ENCODE results near the gene ZNF77.
"Not testable (repeated sequence)": the region's sequence is repeated elsewhere in the genome, so short reads cannot be mapped to it uniquely, and the experiment has no call there.

ZNF77 gene

GRCh38 chr19:2944775-2945574, at the start of gene ZNF77:
TSS of gene ZNF77 (minus strand) at chr19:2944971. CDS start at chr19:2944840, 131 bp downstream.
- peak; percentile 99 for DNase-seq

DNA sequence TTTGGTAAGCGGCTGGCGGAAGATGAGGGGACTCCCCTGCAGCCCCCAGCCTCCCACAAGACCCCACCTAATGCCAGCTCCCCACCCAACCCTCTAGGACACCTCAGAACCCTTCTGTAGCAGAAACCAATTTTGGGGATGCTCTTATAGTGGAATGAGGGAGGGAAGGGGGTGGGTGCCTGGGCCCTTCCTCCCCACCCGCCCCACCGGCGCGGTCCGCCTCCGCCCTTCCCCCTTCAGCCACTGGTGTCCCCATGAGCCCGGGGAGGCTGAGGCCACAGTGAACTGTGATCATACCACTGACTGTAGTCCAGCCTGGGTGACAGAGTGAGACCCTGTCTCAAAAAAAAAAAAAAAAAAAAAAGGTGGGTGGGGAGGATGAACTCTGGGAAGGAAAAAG, 48.8 kb upstream of the ZNF77 start:
- DNase-seq = no peak

GRCh38 chr19:2992958-2993357, 48.2 kb upstream of the ZNF77 start:
- no peak for DNase-seq

GRCh38 chr19:2992333-2992732, 47.6 kb upstream of the ZNF77 start:
- not testable (repeated sequence) for DNase-seq

DNA sequence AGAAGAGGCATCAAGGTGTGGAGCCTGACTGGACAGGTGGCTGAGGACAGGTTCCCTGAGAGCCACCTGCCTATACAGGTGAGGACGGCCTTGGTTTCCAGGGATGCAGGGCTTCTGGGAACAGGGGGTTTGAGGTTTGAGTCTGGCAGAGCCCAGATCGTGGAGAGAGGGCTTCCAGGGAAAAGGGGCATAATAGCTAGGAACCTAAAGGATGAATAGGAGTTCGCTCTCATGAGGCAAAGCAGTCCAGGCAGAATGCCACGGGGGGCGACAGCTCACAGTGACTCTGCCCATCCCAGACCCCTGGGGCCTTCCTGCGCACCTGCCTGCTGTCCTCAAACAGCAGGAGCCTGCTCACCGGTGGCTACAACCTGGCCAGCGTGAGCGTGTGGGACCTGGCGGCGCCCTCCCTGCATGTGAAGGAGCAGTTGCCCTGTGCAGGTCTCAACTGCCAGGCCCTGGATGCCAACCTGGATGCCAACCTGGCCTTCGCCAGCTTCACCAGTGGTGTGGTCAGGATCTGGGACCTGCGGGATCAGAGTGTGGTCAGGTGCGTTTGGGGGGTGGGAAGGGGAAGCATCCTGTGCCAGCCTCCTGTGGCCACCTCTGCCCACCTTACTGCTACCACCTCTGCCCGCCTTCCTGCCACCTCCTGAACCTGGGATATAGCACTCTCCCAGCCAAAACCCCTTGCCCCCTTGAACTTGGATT, 44.6 kb upstream of the ZNF77 start:
- no peak for DNase-seq

DNA sequence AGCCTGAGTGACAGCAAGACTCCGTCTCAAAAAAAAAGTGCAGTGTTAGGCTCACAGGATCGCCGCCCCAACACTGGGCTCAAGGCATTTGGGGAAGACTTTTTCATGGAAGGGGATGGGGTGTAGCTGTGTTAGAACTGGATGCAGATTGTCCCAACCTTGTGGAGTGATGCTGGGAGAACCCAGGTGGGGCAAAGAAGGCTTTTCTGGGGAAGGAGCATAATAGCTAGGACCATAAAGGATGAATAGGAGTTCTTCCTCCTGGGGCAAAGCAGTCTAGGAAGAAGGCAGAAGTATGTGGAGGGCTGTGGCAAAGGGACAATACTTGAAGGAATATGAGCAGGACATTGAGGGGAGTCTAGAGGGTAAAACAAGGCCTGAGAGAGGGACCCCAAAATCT, 43.8 kb upstream of the ZNF77 start:
- no peak for DNase-seq

DNA sequence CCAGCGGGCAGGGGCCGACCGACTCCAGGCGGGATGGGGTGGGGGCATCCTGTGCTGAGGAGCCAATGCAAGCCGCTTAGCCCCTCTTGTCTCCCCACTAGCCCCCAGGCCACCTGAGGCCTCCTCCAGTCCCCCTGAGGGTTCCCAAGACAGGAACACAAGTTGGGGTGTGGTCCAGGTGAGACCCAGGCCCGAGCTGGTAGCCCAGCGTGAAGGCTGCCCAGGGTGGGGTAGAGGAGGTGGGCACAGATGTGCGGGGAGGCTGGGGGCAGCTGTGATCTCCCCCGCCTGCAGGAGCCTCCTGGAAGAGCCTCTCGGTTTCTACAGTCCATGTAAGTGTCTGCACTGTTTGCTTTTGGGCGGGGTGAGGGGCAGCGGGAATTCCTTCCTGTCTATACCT, 43.0 kb upstream of the ZNF77 start:
- no peak for DNase-seq

GRCh38 chr19:2986951-2987524, 42.3 kb upstream of the ZNF77 start:
- peak; percentile 77 for DNase-seq

DNA sequence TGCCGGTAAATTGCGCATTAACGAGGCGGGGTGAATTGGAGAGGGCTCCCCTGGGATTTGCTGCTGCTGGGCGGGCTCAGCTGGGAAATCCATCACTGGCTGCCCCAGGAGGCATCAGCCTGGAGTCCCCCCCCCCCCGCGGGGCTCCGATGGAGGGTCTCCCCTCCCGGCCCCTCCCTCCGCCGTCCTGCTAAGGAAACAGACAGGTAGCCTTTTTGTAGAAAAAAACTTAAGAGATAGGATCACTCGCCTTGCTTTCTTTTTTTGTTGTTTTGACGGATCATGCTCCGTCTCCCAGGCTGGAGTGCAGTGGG, 39.4 kb upstream of the ZNF77 start:
- DNase-seq = no peak

DNA sequence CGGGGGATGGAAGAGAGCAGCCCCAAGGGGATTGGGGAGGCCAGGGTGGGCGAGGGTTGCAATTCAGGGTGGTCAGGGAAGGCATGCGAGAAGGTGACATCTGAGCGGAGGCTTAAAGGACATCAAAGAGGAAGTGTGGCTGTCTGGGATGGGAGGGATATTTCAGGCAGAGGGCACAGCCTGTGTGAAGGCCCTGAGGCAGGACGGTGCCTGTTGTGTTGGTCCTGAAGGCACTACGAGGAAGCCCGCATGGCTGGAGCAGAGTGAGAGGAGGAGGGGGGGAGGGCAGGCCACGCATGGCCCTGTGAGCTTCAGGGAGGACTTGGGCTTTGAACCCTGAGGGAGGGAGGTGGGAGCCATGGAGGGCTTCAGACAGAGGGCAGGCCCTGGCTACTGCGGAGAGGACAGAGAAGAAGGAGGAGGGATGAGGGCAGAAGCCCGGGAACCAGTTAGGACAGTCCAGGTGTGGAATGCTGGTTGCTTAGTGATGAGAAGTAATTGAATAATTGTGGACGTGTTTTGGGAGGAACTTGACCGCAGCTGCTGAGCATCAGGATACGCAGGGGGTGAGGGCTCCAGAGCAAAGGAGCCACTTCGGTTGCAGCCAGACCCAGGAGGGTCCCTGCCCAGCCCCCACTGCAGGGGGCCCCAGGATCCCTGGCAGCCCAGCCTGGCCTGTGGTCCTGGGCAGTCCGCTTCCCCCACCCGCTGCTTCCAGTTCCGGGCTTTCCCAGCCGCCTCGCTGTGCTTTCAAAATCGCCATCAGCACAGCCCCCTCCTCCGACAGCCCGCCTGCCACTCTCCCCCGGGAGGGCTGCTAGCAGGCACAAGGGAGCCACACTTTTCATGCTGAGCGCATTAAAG, 38.8 kb upstream of the ZNF77 start:
- peak; percentile 97 for DNase-seq

GRCh38 chr19:2982983-2983350, 38.2 kb upstream of the ZNF77 start:
- DNase-seq = peak; percentile 96

DNA sequence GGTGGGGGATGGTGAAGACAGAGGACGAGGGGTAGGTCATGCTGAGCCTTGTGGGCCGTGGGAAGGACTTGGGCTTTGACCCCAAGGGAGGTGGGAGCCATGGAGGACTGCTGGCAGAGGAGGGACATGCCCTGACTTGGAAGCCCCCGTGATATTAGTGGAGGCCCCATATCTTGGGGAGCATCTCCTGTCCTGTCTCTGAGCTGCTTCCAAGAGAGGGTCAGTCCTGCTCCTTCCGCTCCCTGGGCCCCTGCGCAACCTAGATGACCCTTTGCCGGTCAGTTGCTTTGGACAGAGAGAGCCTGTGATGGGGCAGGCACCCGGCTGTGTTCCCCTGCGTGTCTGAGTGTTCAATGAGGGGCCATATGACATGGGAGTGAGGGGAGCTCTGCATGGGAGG, 37.8 kb upstream of the ZNF77 start:
- no peak for DNase-seq

- DNase-seq = no peak
These were observed 37.1 kb upstream of the ZNF77 start for GRCh38 chr19:2981898-2982297.

GRCh38 chr19:2978772-2979171, 34.0 kb upstream of the ZNF77 start:
- no peak for DNase-seq

- DNase-seq = no peak
These were observed 33.5 kb upstream of the ZNF77 start for GRCh38 chr19:2978166-2978767.

DNA sequence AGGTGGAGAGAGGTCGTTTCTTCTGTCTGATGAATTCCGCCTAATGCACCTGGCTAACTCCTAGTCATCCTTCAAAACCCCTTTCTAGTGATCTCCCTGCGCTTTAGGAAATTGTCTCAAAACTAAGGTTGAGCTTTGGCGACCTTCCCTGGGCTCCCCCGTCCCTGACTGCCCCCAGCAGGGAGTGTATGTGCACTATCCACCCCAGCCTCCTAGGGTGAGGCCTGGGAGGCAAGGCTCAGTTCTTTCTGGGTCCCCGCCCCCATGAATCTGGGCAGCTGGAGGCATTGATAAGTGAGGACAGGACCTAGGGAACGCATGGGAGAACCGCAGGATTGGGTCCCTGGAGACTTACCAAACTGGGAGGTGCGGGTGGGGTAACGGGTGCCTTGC, 33.0 kb upstream of the ZNF77 start:
- no peak for DNase-seq

GRCh38 chr19:2977001-2977745, 32.4 kb upstream of the ZNF77 start, which contains the start of gene TLE6:
TSS of gene TLE6 (plus strand) at chr19:2977564. CDS start at chr19:2978234, 670 bp downstream.
- DNase-seq = peak; percentile 96

DNA sequence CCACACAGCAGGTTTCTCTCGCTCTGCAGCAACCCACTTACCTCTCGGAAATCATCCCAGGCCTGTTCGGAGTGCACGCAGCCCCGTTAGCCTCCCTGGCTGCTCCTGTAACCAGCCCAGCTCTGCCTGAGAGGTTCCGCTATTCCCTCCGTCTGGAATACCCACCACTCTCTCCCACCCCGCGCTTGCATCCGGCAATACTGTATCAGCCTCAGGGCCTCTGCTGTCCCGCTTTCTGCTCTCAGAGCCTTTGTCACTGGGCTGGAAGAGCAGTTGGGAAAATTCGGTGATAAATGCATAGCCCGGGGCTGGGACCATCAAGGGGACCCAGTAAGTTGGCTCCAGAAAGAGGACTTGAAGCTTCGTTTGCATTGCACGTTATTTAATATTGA, 31.8 kb upstream of the ZNF77 start:
- peak; percentile 55 for DNase-seq

DNA sequence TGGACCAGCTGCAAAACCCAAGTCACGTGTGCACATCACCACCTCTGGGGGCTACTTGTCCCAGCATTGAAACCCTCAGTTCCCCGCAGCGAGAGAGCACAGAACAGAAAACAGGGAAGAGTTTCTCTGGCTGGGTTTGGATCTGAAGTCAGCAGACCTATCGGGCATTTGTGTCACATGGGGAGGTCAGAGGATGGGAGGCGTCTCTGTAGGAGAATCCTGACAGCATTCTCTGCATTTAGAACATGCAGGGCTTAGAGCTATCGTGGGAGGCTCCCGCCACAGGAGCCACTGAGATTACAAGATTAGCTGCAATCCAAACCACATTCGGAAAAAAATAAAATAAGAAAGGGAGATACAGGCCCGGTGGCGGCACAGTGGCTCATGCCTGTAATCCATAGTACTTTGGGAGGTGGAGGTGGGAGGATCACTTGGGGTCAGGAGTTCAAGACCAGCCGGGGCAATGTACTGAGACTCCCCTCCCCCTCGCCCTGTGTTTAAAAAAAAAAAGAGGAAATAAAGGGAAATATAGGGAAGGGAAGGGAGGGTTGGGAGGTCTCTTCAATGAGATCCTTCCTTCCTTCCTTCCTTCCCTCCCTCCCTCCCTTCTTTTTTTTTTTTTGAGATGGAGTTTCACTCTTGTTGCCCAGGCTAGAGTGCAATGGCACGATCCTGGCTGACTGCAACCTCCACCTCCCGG, 29.7 kb upstream of the ZNF77 start:
- DNase-seq = no peak

- DNase-seq = no peak
These were observed 28.5 kb upstream of the ZNF77 start for GRCh38 chr19:2973229-2973628.

DNA sequence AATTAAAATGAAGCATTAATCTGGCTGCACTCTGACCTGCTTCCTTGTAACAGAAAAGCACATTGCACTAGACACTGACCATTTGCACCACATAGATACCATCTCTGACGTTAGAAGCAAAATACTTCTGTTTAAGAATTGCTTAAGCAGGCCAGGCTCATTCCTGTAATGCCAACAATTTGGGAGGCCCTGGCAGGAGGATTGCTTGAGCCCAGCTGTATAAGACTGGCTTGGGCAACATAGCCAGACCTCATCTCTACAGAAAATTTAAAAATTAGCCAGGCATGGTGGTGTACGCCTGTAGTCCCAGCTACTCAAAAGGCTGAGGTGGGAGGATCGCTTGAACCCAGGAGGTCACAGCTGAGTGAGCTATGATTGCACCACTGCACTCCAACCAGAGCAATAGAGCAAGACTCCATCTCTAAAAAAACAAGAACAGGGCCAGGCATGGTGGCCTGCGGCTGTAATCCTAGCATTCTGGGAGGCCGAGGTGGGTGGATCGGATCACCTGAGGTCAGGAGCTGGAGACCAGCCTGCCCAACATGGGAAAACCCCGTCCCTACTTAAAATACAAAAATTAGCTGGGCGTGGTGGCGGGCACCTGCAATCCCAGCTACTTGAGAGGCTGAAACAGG, 25.5 kb upstream of the ZNF77 start:
- no peak for DNase-seq

Data from NCI-H1092 treated with DMSO at 0.1 percent for 48 hours (cell line).